GM12878 (cell line): Measurements from ENCODE around the gene FRMD8. TPM values are rescaled to one million over a fixed set of nuclear protein-coding genes. Genes with fewer than 3 reads are reported as not detected.

Experiments
- ATAC-seq: fragments of 200-7000 bp; cut with Tn5 transposase; 3 replicates; pipeline ENCODE4 v1.9.1; 2020; ENCODE audit warnings: mild to moderate bottlenecking, moderate library complexity
- BruUV-seq: library from RNA; stranded (reverse); fragments of 400-500 nt; replicated peaks from 2 replicates; lab custom pipeline; 2021; lab: Mats Ljungman, UMichigan
- CTCF ChIA-PET: fragments of 300-600 bp; sonication (Branson Sonifier 250); formaldehyde crosslinking; extraction: SDS; loops from one replicate; lab custom pipeline; 2021; ENCODE audit warnings: inconsistent platforms; lab: Yijun Ruan, JAX
- POLR2A ChIA-PET: fragments of 350-600 bp; formaldehyde crosslinking; extraction: SDS; loops from one replicate; lab custom pipeline; 2021; ENCODE audit warnings: inconsistent platforms; lab: Charles Lee
- RAD21 ChIA-PET: fragments of 300-600 bp; sonication (Branson Sonifier 250); formaldehyde crosslinking; loops from one replicate; lab custom pipeline; 2023; ENCODE audit warnings: antibody characterized with exemption; ENCODE audit not compliant: unreplicated experiment; lab: Charles Lee
- SMC1A ChIA-PET: fragments of 300-600 bp; sonication (Branson Sonifier 250); formaldehyde crosslinking; loops from one replicate; lab custom pipeline; 2023; ENCODE audit not compliant: unreplicated experiment, uncharacterized antibody; lab: Charles Lee
- DNase-seq: peaks from one replicate; pipeline ENCODE4 v3.0.0-alpha.2; 2011; ENCODE audit warnings: low read depth, low spot score
- FAIRE-seq: peaks from 3 replicates; lab custom pipeline; 2011; peaks lifted over from hg19 to GRCh38; lab: Jason Lieb, UNC
- H2AFZ ChIP-seq: 2 replicates; pipeline ENCODE4 v1.6.0; 2011; ENCODE audit warnings: low read depth, low read length, control low read depth; ENCODE audit not compliant: control insufficient read depth
- H3K27ac ChIP-seq: 2 replicates; pipeline ENCODE4 v1.5.1; 2011; ENCODE audit warnings: control low read depth; ENCODE audit not compliant: control insufficient read depth, insufficient read depth
- H3K27me3 ChIP-seq, 2 experiments: replicated peaks in 1 of 2; 2 replicates each; pipeline versions ENCODE4 v1.6.0 to v1.6.1; 2011; ENCODE audit warnings: low read length in 1 of 2; ENCODE audit not compliant: control insufficient read depth in 2 of 2, insufficient read depth in 2 of 2
- H3K36me3 ChIP-seq, 2 experiments: 2 replicates each; pipeline ENCODE4 v1.5.1; 2011; ENCODE audit warnings: low read length in 1 of 2; ENCODE audit not compliant: control insufficient read depth in 2 of 2, insufficient read depth in 2 of 2
- H3K4me1 ChIP-seq: 2 replicates; pipeline ENCODE4 v1.6.1; 2011; ENCODE audit warnings: mild to moderate bottlenecking, low read length, moderate library complexity, mixed read lengths; ENCODE audit not compliant: control insufficient read depth, insufficient read depth
- H3K4me2 ChIP-seq: 2 replicates; pipeline ENCODE4 v1.6.0; 2011; ENCODE audit warnings: control low read depth; ENCODE audit not compliant: control insufficient read depth, insufficient read depth
- H3K4me3 ChIP-seq: fragments of 200-600 bp; sonication (generic); 2 replicates; pipeline ENCODE4 v1.5.1; 2016
- H3K79me2 ChIP-seq: 2 replicates; pipeline ENCODE4 v1.6.0; 2011; ENCODE audit warnings: low read length; ENCODE audit not compliant: control insufficient read depth, insufficient read depth
- H3K9ac ChIP-seq: 2 replicates; pipeline ENCODE4 v1.8.0; 2011; ENCODE audit warnings: low read length, control low read depth, mixed read lengths; ENCODE audit not compliant: control insufficient read depth, insufficient read depth
- H3K9me3 ChIP-seq: replicated peaks from 3 replicates; pipeline ENCODE4 v1.5.1; 2011; ENCODE audit warnings: mild to moderate bottlenecking, low read length; ENCODE audit not compliant: control insufficient read depth, insufficient read depth
- H4K20me1 ChIP-seq: 2 replicates; pipeline ENCODE4 v1.6.0; 2011; ENCODE audit not compliant: control insufficient read depth, insufficient read depth
- ATF7 ChIP-seq: fragments of 450-650 bp; IDR thresholded peaks from 2 replicates; pipeline ENCODE4 v1.6.1; 2016; ENCODE audit warnings: low read depth, mild to moderate bottlenecking
- BACH1 ChIP-seq: fragments of 450-650 bp; IDR thresholded peaks from 2 replicates; pipeline ENCODE4 v1.6.1; 2017; ENCODE audit warnings: mild to moderate bottlenecking, borderline replicate concordance
- CHD1 ChIP-seq: IDR thresholded peaks from 2 replicates; pipeline ENCODE4 v1.6.1; 2012; ENCODE audit warnings: low read depth, low read length, improper control_type of control experiment
- GATAD2B ChIP-seq: fragments of 450-650 bp; conservative IDR thresholded peaks from 2 replicates; pipeline ENCODE4 v1.6.1; 2017; ENCODE audit warnings: low read depth, mild to moderate bottlenecking, moderate library complexity
- HCFC1 ChIP-seq: fragments of 150-350 bp; IDR thresholded peaks from 2 replicates; pipeline ENCODE4 v1.6.1; 2014; ENCODE audit warnings: low read length
- NR2F1 ChIP-seq: fragments of 450-650 bp; conservative IDR thresholded peaks from 2 replicates; pipeline ENCODE4 v1.6.1; 2017; ENCODE audit warnings: mild to moderate bottlenecking
- PAX5 ChIP-seq: IDR thresholded peaks from 2 replicates; pipeline ENCODE4 v1.6.1; 2011; ENCODE audit warnings: low read depth, low read length, borderline replicate concordance
- RAD51 ChIP-seq: fragments of 450-650 bp; IDR thresholded peaks from 2 replicates; pipeline ENCODE4 v1.6.1; 2016; ENCODE audit warnings: moderate library complexity, mild to moderate bottlenecking, inconsistent platforms
- RCOR1 ChIP-seq: conservative IDR thresholded peaks from 2 replicates; pipeline ENCODE4 v1.6.1; 2012; ENCODE audit warnings: low read depth, low read length, improper control_type of control experiment
- RELB ChIP-seq: fragments of 450-650 bp; IDR thresholded peaks from 2 replicates; pipeline ENCODE4 v1.6.1; 2017; ENCODE audit warnings: low read depth, mild to moderate bottlenecking, moderate library complexity
- SIX5 ChIP-seq: IDR thresholded peaks from 2 replicates; pipeline ENCODE4 v1.6.1; 2011; ENCODE audit warnings: mild to moderate bottlenecking, low read depth, low read length, moderate library complexity; ENCODE audit not compliant: severe bottlenecking
- STAT3 ChIP-seq: IDR thresholded peaks from 2 replicates; pipeline ENCODE4 v1.6.1; 2011; ENCODE audit warnings: low read depth, low read length, improper control_type of control experiment
- TAF1 ChIP-seq: IDR thresholded peaks from 2 replicates; pipeline ENCODE4 v1.6.1; 2011; ENCODE audit warnings: mild to moderate bottlenecking, low read depth, low read length, borderline replicate concordance
- TCF12 ChIP-seq: IDR thresholded peaks from 2 replicates; pipeline ENCODE4 v1.6.1; 2011; ENCODE audit warnings: low read depth, mild to moderate bottlenecking, low read length
- USF1 ChIP-seq: IDR thresholded peaks from 2 replicates; pipeline ENCODE4 v1.6.1; 2011; ENCODE audit warnings: borderline replicate concordance, low read depth, mild to moderate bottlenecking, moderate library complexity, mixed read lengths, low read length; ENCODE audit not compliant: insufficient read depth; ENCODE audit errors: extremely low read length
- ZBTB11 ChIP-seq: fragments of 450-650 bp; formaldehyde crosslinking; IDR thresholded peaks from 2 replicates; pipeline ENCODE4 v1.5.0; 2022; ENCODE audit warnings: mild to moderate bottlenecking, missing genetic modification characterization
- WGBS: methylation state at CpG from one replicate; pipeline ENCODE4 v1.1.6; 2016; ENCODE audit warnings: low lambda C conversion rate; ENCODE audit not compliant: insufficient replicate concordance, insufficient coverage; ENCODE audit errors: missing lambda C conversion rate; 5-methylcytosine and 5-hydroxymethylcytosine counted together
- in situ Hi-C: fragments of 300-500 bp; cut with MboI; formaldehyde crosslinking; loops from 9 replicates; pipeline ENCODE4 v1.14.3; 2018; ENCODE audit warnings: mixed read lengths
- intact Hi-C: fragments of 100-400 bp; cut with micrococcal nuclease; formaldehyde crosslinking; loops from one replicate; pipeline ENCODE4 v1.14.2; 2022; ENCODE audit not compliant: unreplicated experiment
- polyA plus RNA-seq, 11 experiments: library from polyadenylated mRNA; depleted of rRNA in 4 of 11; unstranded in 6 of 11; stranded (reverse) in 5 of 11; fragments of >200 nt; fragmentation: Nextera tagmentation in 4 of 11; fragmentation: Illumina TruSeq in 1 of 11; extraction: Ambion mirVana in 4 of 11; extraction: Trizol in 1 of 11; gene quantifications; 1 replicate in 1 of 11; 2 replicates in 10 of 11; pipeline versions ENCODE4 v1.2.1 to v1.2.3, GENCODE V29; 2011 to 2016; ENCODE audit warnings: inconsistent platforms in 2 of 11, missing spikeins in 2 of 11, low read depth in 1 of 11
- total RNA-seq, 4 experiments: library from RNA; depleted of rRNA in 3 of 4; stranded (reverse); fragments of >200 nt in 3 of 4; fragmentation: Illumina TruSeq in 1 of 4; extraction: Trizol in 1 of 4; gene quantifications; 2 replicates each; pipeline versions ENCODE4 v1.2.1 to v1.2.3, GENCODE V29; 2013 to 2021

The FRMD8 gene
- total and polyA plus RNA-seq, 10 of the 15 experiments (the other 5 are each of a cell fraction or from before 2014, with no cell fraction given), result 8.3 to 69.4 (median 28.0) TPM

- peak overlapping the region; percentile 99 for H3K9ac ChIP-seq
- in situ Hi-C loops (loop anchor here (10.0 kb wide), 1 partner anchor 556 kb away; no protein-coding TSS in a partner anchor), intact Hi-C loops (loop anchor here (5.0 kb wide), 1 partner anchor 36 kb away; no protein-coding TSS in a partner anchor)
- ChIA-PET SMC1A (interaction anchor here (0.8 to 12.7 kb wide), 9 partner anchors 9 to 87 kb away, joined by 3 to 232 read pairs (median 11); partner anchors contain the start of gene MALAT1), POLR2A (interaction anchor here (0.7 to 13.6 kb wide), 17 partner anchors 9 to 85 kb away, joined by 3 to 323 read pairs (median 8); partner anchors contain the start of genes MALAT1 and SLC25A45), RAD21 (interaction anchor here (1.6 to 15.3 kb wide), 8 partner anchors 9 to 87 kb away, joined by 4 to 282 read pairs (median 12); partner anchors contain the start of gene MALAT1), CTCF (interaction anchor here (1.0 to 15.3 kb wide), 10 partner anchors 15 to 87 kb away, joined by 3 to 362 read pairs (median 5); partner anchors contain the start of gene MALAT1)
- DNase-seq (no peak), ATAC-seq (peak; percentile 22), FAIRE-seq (peak; percentile 57)
- H3K9me3 ChIP-seq, result no peaks in the 10 kb centered on the region
- H2AFZ ChIP-seq, result no peak overlapping the region
- BruUV-seq, result TSS peak; percentile 85
- H3K4me2 ChIP-seq, result peak overlapping the region; percentile 100
- peak overlapping the region; percentile 100 for H3K27ac ChIP-seq
- peak overlapping the region; percentile 95 for H3K4me3 ChIP-seq
- H4K20me1 ChIP-seq, result peaks cover 18% of the 10 kb centered on the region
- no peaks in the 10 kb centered on the region for H3K36me3 ChIP-seq
- H3K79me2 ChIP-seq, result peaks cover 99% of the 10 kb centered on the region
- no peaks in the 10 kb centered on the region for H3K27me3 ChIP-seq
- WGBS, result under 1% methylated on average over 15 of the region's 15 CpGs
- H3K4me1 ChIP-seq, result peaks cover 45% of the 10 kb centered on the region
- TF ChIP-seq HCFC1 (peak; percentile 13; the same call in 1 of the 2 replicates), RELB (peak; percentile 61; the same call in 1 of the 2 replicates), CHD1 (peak; percentile 94; the same call in 1 of the 2 replicates), SIX5 (no peak), ATF7 (peak; percentile 58), BACH1 (peak; percentile 87), RCOR1 (0 out of 2 replicates have a peak, but pooled peaks have one; percentile 17), RAD51 (peak; percentile 81), PAX5 (peak; percentile 60), NR2F1 (peak; percentile 91), GATAD2B (peak; percentile 19; the same call in 1 of the 2 replicates), STAT3 (peak; percentile 91; the same call in 1 of the 2 replicates), TAF1 (peak; percentile 55; the same call in 1 of the 2 replicates), ZBTB11 (CRISPR knock-in tag) (no peak), TCF12 (peak; percentile 53; the same call in 1 of the 2 replicates), USF1 (peak; percentile 54)
Measured at GRCh38 chr11:65420979-65421793, 34.7 kb downstream of the FRMD8 start.
